Ovary (tissue), 9 donors: ENCODE measurements around the gene ZNF500. TPM values are rescaled to one million over a fixed set of nuclear protein-coding genes. Genes with fewer than 3 reads are reported as not detected.

ENCODE experiments used
- DNase-seq, 5 donors: peaks; one replicate each; pipeline ENCODE4 v3.0.0-alpha.2; 2019 to 2020
- H3K27ac ChIP-seq, 2 donors: fragments of 200-600 bp; one replicate each; pipeline versions ENCODE4 v1.5.1 to v1.8.0; 2019 to 2022
- H3K27me3 ChIP-seq: fragments of 200-600 bp; one replicate; pipeline ENCODE4 v1.8.0; 2022
- H3K36me3 ChIP-seq: fragments of 200-600 bp; sonication (generic); one replicate; pipeline ENCODE4 v1.5.1; 2019
- H3K4me1 ChIP-seq: one replicate; pipeline ENCODE4 v1.8.1; 2013; ENCODE audit warnings: mild to moderate bottlenecking, moderate library complexity; ENCODE audit not compliant: insufficient read depth
- H3K4me3 ChIP-seq: fragments of 200-600 bp; sonication (generic); one replicate; pipeline ENCODE4 v1.5.1; 2017
- H3K9me3 ChIP-seq, 2 donors: fragments of 200-600 bp in 1 of 2; sonication (generic) in 1 of 2; one replicate each; pipeline versions ENCODE4 v1.5.1 to v1.8.1; 2013 to 2019; ENCODE audit warnings: mild to moderate bottlenecking in 1 of 2, moderate library complexity in 1 of 2
- CTCF ChIP-seq, 3 donors: fragments of 450-650 bp in 2 of 3; fragments of 200-600 bp in 1 of 3; IDR thresholded peaks; one replicate each; pipeline versions ENCODE4 v1.5.1 to v1.8.0; 2016 to 2022; ENCODE audit warnings: antibody characterized with exemption in 3 of 3, mild to moderate bottlenecking in 1 of 3
- EP300 ChIP-seq: sonication (generic); formaldehyde crosslinking; IDR thresholded peaks from one replicate; pipeline ENCODE4 v1.6.1; 2017; ENCODE audit warnings: antibody characterized with exemption
- POLR2A ChIP-seq: fragments of 450-650 bp; IDR thresholded peaks from one replicate; pipeline ENCODE4 v1.6.1; 2017; ENCODE audit warnings: antibody characterized with exemption, mild to moderate bottlenecking, moderate library complexity
- WGBS, 3 donors: extraction: QIAGEN DNeasy Blood & Tissue Kit in 1 of 3; methylation state at CpG; one replicate each; pipeline versions ENCODE4 v1.1.5 to v1.1.7; 2013 to 2017; 5-methylcytosine and 5-hydroxymethylcytosine counted together
- intact Hi-C, 4 donors: fragments of 100-400 bp; cut with DNase I; formaldehyde crosslinking; loops; one replicate each; pipeline versions ENCODE4 v1.11.0 to v1.15.1; 2022 to 2023
- polyA plus RNA-seq, 2 donors: library from polyadenylated mRNA; stranded (reverse); fragments of 200-250 nt in 1 of 2; fragments of 350-450 nt in 1 of 2; fragmentation: Illumina TruSeq in 1 of 2; extraction: RNeasy Lipid Tissue Mini Kit (QIAGEN cat#74804) in 1 of 2; gene quantifications; one replicate each; pipeline ENCODE4 v1.2.3, GENCODE V29; 2013 to 2014
- total RNA-seq, 7 donors: library from RNA; depleted of rRNA in 2 of 7; stranded (reverse); fragments of >200 nt in 2 of 7; fragmentation: NEBNext Ultra II Directional in 3 of 7; extraction: Animal tissue kit (Norgen Biotek cat#: 25700) in 3 of 7; gene quantifications; one replicate each; pipeline versions ENCODE4 v1.1.0 to v1.2.4, GENCODE V29; 2016 to 2023
- donor health status: DM: no; HTN: no; CAD: no; lungs with moderate emphysema.
- donor health status: DM: no; HTN: no; CAD: no.
- donor health status: Bipolar disorder and iron deficiency.
- donor health status: DM: yes; HTN: yes; CAD: no.
- donor health status: DM: no; HTN: no; CAD: no.
- donor health status: DM: yes; HTN: yes; CAD: no.

The ZNF500 gene
- total and polyA plus RNA-seq, 9 donors = 4.7 to 27.7 (median 22.1) TPM

- Histone ChIP-seq H3K9me3 (no peaks in the 10 kb centered on the region), H3K4me1 (no peaks in the 10 kb centered on the region), H3K4me3 (no peak overlapping the region), H3K27me3 (no peaks in the 10 kb centered on the region), H3K36me3 (no peaks in the 10 kb centered on the region), H3K27ac (no peak overlapping the region)
- TF ChIP-seq CTCF (IDR thresholded peaks at IDR 0.05) (no peak), EP300 (no peak), POLR2A (no peak)
- intact Hi-C loops = no loop called here
- 70 to 76% (median 72%) methylated on average over 15 to 16 of the region's 16 CpGs for WGBS, 3 donors
- no peak for DNase-seq
These were observed 17.0 kb upstream of the ZNF500 start for GRCh38 chr16:4783951-4784336.

GRCh38 chr16:4783251-4783950 lies 16.4 kb upstream of the ZNF500 start:
- 85 to 90% (median 86%) methylated on average over 22 to 25 of the region's 25 CpGs for WGBS, 3 donors
- no peaks in the 10 kb centered on the region for H3K36me3 ChIP-seq
- H3K4me1 ChIP-seq = no peaks in the 10 kb centered on the region
- no peaks in the 10 kb centered on the region for H3K9me3 ChIP-seq
- no peak overlapping the region for H3K27ac ChIP-seq
- H3K4me3 ChIP-seq = no peak overlapping the region
- no peak for TF ChIP-seq CTCF (IDR thresholded peaks at IDR 0.05)
- DNase-seq = no peak
- H3K27me3 ChIP-seq = no peaks in the 10 kb centered on the region
- intact Hi-C loops = no loop called here

GRCh38 chr16:4780235-4780634 lies 13.3 kb upstream of the ZNF500 start:
- intact Hi-C loops = no loop called here
- no peak overlapping the region for H3K4me3 ChIP-seq
- H3K27ac ChIP-seq = no peak overlapping the region
- DNase-seq = no peak
- WGBS, 3 donors = 75 to 79% (median 78%) methylated on average over 4 of the region's 4 CpGs
- no peaks in the 10 kb centered on the region for H3K36me3 ChIP-seq
- TF ChIP-seq CTCF (IDR thresholded peaks at IDR 0.05) (no peak), POLR2A (no peak), EP300 (no peak)
- H3K27me3 ChIP-seq = no peaks in the 10 kb centered on the region
- no peaks in the 10 kb centered on the region for H3K4me1 ChIP-seq
- no peaks in the 10 kb centered on the region for H3K9me3 ChIP-seq

- H3K9me3 ChIP-seq = no peaks in the 10 kb centered on the region
- WGBS, 3 donors = 83 to 89% (median 88%) methylated on average over 5 of the region's 5 CpGs
- no peaks in the 10 kb centered on the region for H3K27me3 ChIP-seq
- no peaks in the 10 kb centered on the region for H3K4me1 ChIP-seq
- intact Hi-C loops = no loop called here
- no peak overlapping the region for H3K27ac ChIP-seq
- H3K4me3 ChIP-seq = no peak overlapping the region
- TF ChIP-seq CTCF (IDR thresholded peaks at IDR 0.05) = no peak
- TF ChIP-seq EP300 = no peak
- TF ChIP-seq POLR2A = no peak
- DNase-seq = no peak
- H3K36me3 ChIP-seq = no peaks in the 10 kb centered on the region
These were observed 11.1 kb upstream of the ZNF500 start for GRCh38 chr16:4778050-4778392.
